Transverse colon (tissue), 4 donors: Measurements from ENCODE around the gene MRAS. TPM values are rescaled to one million over a fixed set of nuclear protein-coding genes. Genes with fewer than 3 reads are reported as not detected.

Experiments used
- DNase-seq: peaks from one replicate; pipeline ENCODE4 v3.0.0-alpha.2; 2019
- H3K27ac ChIP-seq, 4 donors: fragments of 200-600 bp; sonication (generic); 2 replicates each; pipeline ENCODE4 v1.5.1; 2016 to 2018; ENCODE audit warnings: inconsistent platforms in 4 of 4
- H3K27me3 ChIP-seq: fragments of 200-600 bp; sonication (generic); 2 replicates; pipeline ENCODE4 v1.5.1; 2017; ENCODE audit warnings: inconsistent platforms
- H3K36me3 ChIP-seq, 4 donors: fragments of 200-600 bp; sonication (generic); 2 replicates each; pipeline ENCODE4 v1.5.1; 2017 to 2019; ENCODE audit warnings: inconsistent platforms in 4 of 4
- H3K4me1 ChIP-seq, 4 donors: fragments of 200-600 bp; sonication (generic); 2 replicates each; pipeline ENCODE4 v1.5.1; 2017 to 2020; ENCODE audit warnings: inconsistent platforms in 4 of 4
- H3K4me3 ChIP-seq, 4 donors: fragments of 200-600 bp; sonication (generic); 1 replicate in 1 of 4; 2 replicates in 3 of 4; pipeline versions ENCODE4 v1.5.1 to v1.6.1; 2017 to 2019; ENCODE audit warnings: inconsistent platforms in 4 of 4
- H3K9me3 ChIP-seq, 2 donors: fragments of 200-600 bp; sonication (generic); 2 replicates each; pipeline ENCODE4 v1.5.1; 2017 to 2019; ENCODE audit warnings: inconsistent platforms in 2 of 2
- CTCF ChIP-seq, 5 experiments: fragments of 200-600 bp in 3 of 5; fragments of 450-650 bp in 2 of 5; sonication (generic) in 3 of 5; IDR thresholded peaks; 1 replicate in 2 of 5; 2 replicates in 3 of 5; pipeline ENCODE4 v1.5.1; 2016 to 2017; ENCODE audit warnings: antibody characterized with exemption in 5 of 5, inconsistent platforms in 3 of 5, mild to moderate bottlenecking in 2 of 5, moderate library complexity in 1 of 5
- EP300 ChIP-seq: sonication (generic); formaldehyde crosslinking; IDR thresholded peaks from one replicate; pipeline ENCODE4 v1.6.1; 2017; ENCODE audit warnings: antibody characterized with exemption, low read depth
- POLR2A ChIP-seq: fragments of 450-650 bp; IDR thresholded peaks from one replicate; pipeline ENCODE4 v1.6.1; 2016; ENCODE audit warnings: antibody characterized with exemption, mild to moderate bottlenecking, moderate library complexity
- POLR2AphosphoS5 ChIP-seq, 3 donors: sonication (generic); formaldehyde crosslinking; IDR thresholded peaks; one replicate each; pipeline ENCODE4 v1.6.1; 2016; ENCODE audit warnings: antibody characterized with exemption in 3 of 3
- WGBS, 2 donors: methylation state at CpG; one replicate each; pipeline ENCODE4 v1.1.5; 2018; ENCODE audit warnings: low coverage in 1 of 2; 5-methylcytosine and 5-hydroxymethylcytosine counted together
- in situ Hi-C, 4 donors: fragments of 200-750 bp; cut with MboI; loops; one replicate each; pipeline versions ENCODE4 v1.15.0 to v1.15.1; 2017; ENCODE audit warnings: low sequenced_read_pairs in 3 of 4, low pct_ligation_motif_present in 1 of 4, low pct_unique_long_range_greater_than_20kb in 1 of 4
- intact Hi-C: fragments of 100-400 bp; cut with DNase I; formaldehyde crosslinking; loops from one replicate; pipeline ENCODE4 v1.15.1; 2023; ENCODE audit warnings: low total_unique reads
- total RNA-seq, 4 donors: library from RNA; depleted of rRNA; stranded (reverse); fragments of >200 nt; gene quantifications; one replicate each; pipeline ENCODE4 v1.1.0, GENCODE V29; 2016

MRAS gene
- total RNA-seq, 4 donors from 2014 or later, result 3.0 to 9.6 (median 6.3) TPM

GRCh38 chr3:138359148-138359918, 11.0 kb downstream of the MRAS start:
- H3K4me1 ChIP-seq, result no peaks in the 10 kb centered on the region
- in situ Hi-C loops, result no loop called here
- H3K27me3 ChIP-seq, result no peaks in the 10 kb centered on the region
- no peak for TF ChIP-seq CTCF (IDR thresholded peaks at IDR 0.05)
- no peak for TF ChIP-seq EP300
- TF ChIP-seq POLR2AphosphoS5 (IDR thresholded peaks at IDR 0.05), result no peak
- TF ChIP-seq POLR2A, result no peak
- H3K4me3 ChIP-seq, result no peak overlapping the region
- no peaks in the 10 kb centered on the region for H3K36me3 ChIP-seq
- no peak overlapping the region for H3K27ac ChIP-seq
- H3K9me3 ChIP-seq, result no peaks in the 10 kb centered on the region
- intact Hi-C loops, result no loop called here
- WGBS, 2 donors, result 24 to 76% methylated on average over 2 to 7 of the region's 7 CpGs
- DNase-seq, result no peak

GRCh38 chr3:138359919-138360868, 11.8 kb downstream of the MRAS start:
- no peak for DNase-seq
- Histone ChIP-seq H3K9me3 (no peaks in the 10 kb centered on the region), H3K36me3 (no peaks in the 10 kb centered on the region), H3K4me1 (no peaks in the 10 kb centered on the region), H3K27me3 (no peaks in the 10 kb centered on the region), H3K27ac (no peak overlapping the region), H3K4me3 (no peak overlapping the region)
- TF ChIP-seq CTCF (IDR thresholded peaks at IDR 0.05) (no peak), POLR2A (no peak), EP300 (no peak), POLR2AphosphoS5 (IDR thresholded peaks at IDR 0.05) (no peak)
- 93% methylated on average over 15 of the region's 15 CpGs; no CpG with 5 or more reads in 1 of the 2 donors for WGBS, 2 donors
- in situ Hi-C loops, result no loop called here
- intact Hi-C loops, result no loop called here

- H3K9me3 ChIP-seq, result no peaks in the 10 kb centered on the region
- no peaks in the 10 kb centered on the region for H3K27me3 ChIP-seq
- in situ Hi-C loops (no loop called here), intact Hi-C loops (no loop called here)
- TF ChIP-seq EP300 (no peak), POLR2AphosphoS5 (IDR thresholded peaks at IDR 0.05) (no peak), POLR2A (no peak), CTCF (IDR thresholded peaks at IDR 0.05) (no peak)
- no peak overlapping the region for H3K4me3 ChIP-seq
- H3K4me1 ChIP-seq, result no peaks in the 10 kb centered on the region
- no peak overlapping the region for H3K27ac ChIP-seq
- WGBS, 2 donors, result 88 to 90% methylated on average over 2 to 9 of the region's 9 CpGs
- DNase-seq, result no peak
- H3K36me3 ChIP-seq, result no peaks in the 10 kb centered on the region
Observed at GRCh38 chr3:138360869-138361525, 12.6 kb downstream of the MRAS start.

GRCh38 chr3:138361561-138361971, 13.2 kb downstream of the MRAS start:
- WGBS, 2 donors, result 91% methylated on average over 7 of the region's 7 CpGs; no CpG with 5 or more reads in 1 of the 2 donors
- no peak for DNase-seq
- Histone ChIP-seq H3K27me3 (no peaks in the 10 kb centered on the region), H3K36me3 (no peaks in the 10 kb centered on the region), H3K4me1 (no peaks in the 10 kb centered on the region), H3K9me3 (no peaks in the 10 kb centered on the region), H3K27ac (no peak overlapping the region), H3K4me3 (no peak overlapping the region)
- in situ Hi-C loops (no loop called here), intact Hi-C loops (no loop called here)
- TF ChIP-seq POLR2A (no peak), EP300 (no peak), POLR2AphosphoS5 (IDR thresholded peaks at IDR 0.05) (no peak), CTCF (IDR thresholded peaks at IDR 0.05) (no peak)
